ENCODE data around the gene RALGAPA2.
A peak's percentile ranks its signal among the peaks of the same experiment; 100 is the strongest.

RALGAPA2 gene

GRCh38 chr20:20702330-20703245, 9.9 kb downstream of the RALGAPA2 start:
- no peaks in the 10 kb centered on the region for H3K36me3 Mint-ChIP-seq
- no peak overlapping the region for H3K27ac Mint-ChIP-seq
- H3K4me1 Mint-ChIP-seq, result peaks cover 25% of the 10 kb centered on the region
- H3K4me3 Mint-ChIP-seq, result no peak overlapping the region
- DNase-seq (ENCODE audit: low spot score in 2 of 2), result no peak
- no peaks in the 10 kb centered on the region for H3K9me3 Mint-ChIP-seq
- ATAC-seq, result no peak

GRCh38 chr20:20699917-20700316, 12.5 kb downstream of the RALGAPA2 start:
- Mint-ChIP-seq H3K4me3 (no peak overlapping the region), H3K4me1 (peaks cover 38% of the 10 kb centered on the region), H3K36me3 (no peaks in the 10 kb centered on the region), H3K9me3 (no peaks in the 10 kb centered on the region), H3K27ac (no peak overlapping the region)
- ATAC-seq (no peak), DNase-seq (ENCODE audit: low spot score in 2 of 2) (no peak)

DNA sequence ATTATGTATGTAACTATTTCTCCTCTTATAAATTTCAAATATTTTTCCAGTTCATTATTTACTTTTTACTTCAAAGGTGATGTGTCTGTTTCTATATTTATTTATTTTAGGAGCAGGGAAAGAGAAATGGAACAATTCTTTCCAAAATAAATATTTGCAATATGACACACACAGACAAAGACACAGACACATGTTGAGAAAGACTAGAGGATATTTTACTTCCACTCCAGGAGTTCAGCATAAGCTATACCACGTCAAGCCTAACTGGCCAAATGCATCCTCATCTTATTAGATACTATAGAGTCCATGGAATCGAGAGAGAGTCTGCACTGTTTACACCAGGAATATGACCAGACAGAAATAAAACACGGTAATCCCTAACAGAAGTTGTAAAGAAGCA, 13.3 kb downstream of the RALGAPA2 start:
- no peak for DNase-seq (ENCODE audit: low spot score in 2 of 2)
- no peak for ATAC-seq
- Mint-ChIP-seq H3K27ac (no peak overlapping the region), H3K4me1 (peaks cover 36% of the 10 kb centered on the region), H3K9me3 (no peaks in the 10 kb centered on the region), H3K4me3 (no peak overlapping the region), H3K36me3 (no peaks in the 10 kb centered on the region)

DNA sequence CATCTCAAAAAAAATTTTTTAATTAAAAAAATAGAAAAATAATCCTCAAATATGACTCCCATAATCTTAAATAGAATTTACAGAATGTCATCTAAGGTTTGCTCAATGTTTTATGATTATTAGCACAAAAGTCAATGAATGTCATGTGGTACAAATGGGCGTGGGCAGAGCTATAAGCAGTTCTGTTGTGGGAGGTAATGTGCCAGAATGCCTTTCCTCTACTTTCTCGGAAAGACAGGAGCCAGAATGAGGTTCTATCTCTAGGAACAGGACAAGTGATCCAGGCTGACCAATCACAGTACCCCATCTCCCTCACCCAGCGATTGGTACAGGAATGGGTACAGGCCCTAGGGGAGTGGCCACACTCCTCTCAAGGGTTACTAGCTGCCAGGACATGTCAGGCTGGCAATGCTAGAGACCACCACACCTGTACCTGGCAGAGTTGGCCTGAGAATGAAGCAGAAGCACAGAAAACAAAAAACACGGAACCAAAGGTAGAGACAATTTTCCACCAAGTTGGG, 15.1 kb downstream of the RALGAPA2 start:
- no peaks in the 10 kb centered on the region for H3K36me3 Mint-ChIP-seq
- no peak overlapping the region for H3K4me3 Mint-ChIP-seq
- peaks cover 31% of the 10 kb centered on the region for H3K4me1 Mint-ChIP-seq
- no peak overlapping the region for H3K27ac Mint-ChIP-seq
- DNase-seq (ENCODE audit: low spot score in 2 of 2), result no peak
- no peaks in the 10 kb centered on the region for H3K9me3 Mint-ChIP-seq
- ATAC-seq, result no peak

DNA sequence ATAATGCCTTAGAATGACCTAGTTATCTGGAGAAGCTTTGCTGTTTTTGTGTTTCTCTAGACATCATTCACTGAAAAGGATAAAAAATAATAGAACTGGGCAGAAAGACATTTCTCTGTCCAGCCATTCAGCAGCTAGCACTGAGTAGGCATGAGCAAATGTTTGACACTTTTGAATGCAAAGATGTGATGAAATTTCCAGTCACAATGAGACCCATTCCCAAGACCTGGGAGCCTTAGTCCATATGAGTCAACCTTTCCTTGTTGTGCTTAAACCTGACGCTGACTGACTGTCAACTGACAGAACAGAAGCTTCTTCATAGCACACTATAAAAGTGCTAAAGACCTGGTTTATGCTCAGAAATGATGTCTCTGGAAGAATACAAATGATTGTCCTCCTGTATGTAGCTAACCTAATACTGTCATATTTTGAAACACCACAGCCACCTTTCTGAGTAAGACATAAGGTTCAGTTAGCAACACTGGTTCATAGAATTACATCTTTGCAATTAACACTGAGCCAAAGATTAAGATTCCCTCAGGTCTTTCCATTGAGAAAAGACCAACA, 17.1 kb downstream of the RALGAPA2 start:
- Mint-ChIP-seq H3K4me1 (peaks cover 25% of the 10 kb centered on the region), H3K36me3 (no peaks in the 10 kb centered on the region), H3K9me3 (no peaks in the 10 kb centered on the region), H3K4me3 (no peak overlapping the region), H3K27ac (no peak overlapping the region)
- DNase-seq (ENCODE audit: low spot score in 2 of 2) (no peak), ATAC-seq (no peak)

- H3K4me1 Mint-ChIP-seq, result peaks cover 25% of the 10 kb centered on the region
- H3K4me3 Mint-ChIP-seq, result no peak overlapping the region
- DNase-seq (ENCODE audit: low spot score in 2 of 2), result no peak
- H3K9me3 Mint-ChIP-seq, result no peaks in the 10 kb centered on the region
- no peaks in the 10 kb centered on the region for H3K36me3 Mint-ChIP-seq
- ATAC-seq, result no peak
- no peak overlapping the region for H3K27ac Mint-ChIP-seq
Observed at GRCh38 chr20:20694591-20694990, 17.9 kb downstream of the RALGAPA2 start.

DNA sequence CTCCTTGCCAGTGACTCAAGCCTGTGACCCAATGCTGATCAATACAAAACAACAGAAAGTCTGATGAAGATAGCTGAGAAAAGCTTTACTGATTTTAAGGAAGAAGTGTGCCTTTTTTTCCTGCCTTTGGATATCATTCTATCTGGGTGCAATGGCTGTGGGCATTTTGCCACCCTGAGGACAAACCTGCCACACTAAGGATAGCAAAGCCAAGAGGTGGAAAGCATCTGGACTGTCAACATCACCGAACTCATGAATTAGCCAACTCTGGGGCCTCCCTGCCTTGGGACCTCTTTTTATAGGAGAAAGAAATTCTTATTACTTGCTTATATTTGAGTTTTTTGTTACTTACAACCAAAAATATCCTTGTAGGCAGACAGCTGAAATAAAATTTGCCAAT, 19.9 kb downstream of the RALGAPA2 start:
- ATAC-seq (no peak), DNase-seq (ENCODE audit: low spot score in 2 of 2) (no peak)
- Mint-ChIP-seq H3K27ac (no peak overlapping the region), H3K9me3 (no peaks in the 10 kb centered on the region), H3K36me3 (no peaks in the 10 kb centered on the region), H3K4me1 (peaks cover 23% of the 10 kb centered on the region), H3K4me3 (no peak overlapping the region)

- Mint-ChIP-seq H3K4me3 (no peak overlapping the region), H3K27ac (no peak overlapping the region)
Observed at GRCh38 chr20:20691477-20692235, 20.8 kb downstream of the RALGAPA2 start.

GRCh38 chr20:20690676-20691476, 21.6 kb downstream of the RALGAPA2 start:
- H3K9me3 Mint-ChIP-seq, result no peaks in the 10 kb centered on the region
- no peak overlapping the region for H3K4me3 Mint-ChIP-seq
- H3K36me3 Mint-ChIP-seq, result no peaks in the 10 kb centered on the region
- DNase-seq (ENCODE audit: low spot score in 2 of 2) (no peak), ATAC-seq (no peak)
- H3K4me1 Mint-ChIP-seq, result peaks cover 21% of the 10 kb centered on the region
- no peak overlapping the region for H3K27ac Mint-ChIP-seq

More at GRCh38 chr20:20691477-20692235, 20.8 kb downstream of the RALGAPA2 start:
- Mint-ChIP-seq H3K36me3 (no peaks in the 10 kb centered on the region), H3K4me1 (peaks cover 27% of the 10 kb centered on the region), H3K9me3 (no peaks in the 10 kb centered on the region)
- ATAC-seq (no peak), DNase-seq (ENCODE audit: low spot score in 2 of 2) (no peak)

- DNase-seq (ENCODE audit: low spot score in 2 of 2) (no peak), ATAC-seq (no peak)
- H3K9me3 Mint-ChIP-seq, result no peaks in the 10 kb centered on the region
- H3K4me1 Mint-ChIP-seq, result peaks cover 49% of the 10 kb centered on the region
- no peak overlapping the region for H3K4me3 Mint-ChIP-seq
- H3K36me3 Mint-ChIP-seq, result no peaks in the 10 kb centered on the region
- H3K27ac Mint-ChIP-seq, result no peak overlapping the region
Observed at GRCh38 chr20:20687319-20687718, 25.1 kb downstream of the RALGAPA2 start.

- Mint-ChIP-seq H3K4me3 (no peak overlapping the region), H3K9me3 (no peaks in the 10 kb centered on the region), H3K36me3 (no peaks in the 10 kb centered on the region), H3K4me1 (peaks cover 52% of the 10 kb centered on the region), H3K27ac (peak overlapping the region; percentile 43)
- DNase-seq (ENCODE audit: low spot score in 2 of 2), result no peak
- no peak for ATAC-seq
Observed at GRCh38 chr20:20685635-20686034, 26.8 kb downstream of the RALGAPA2 start.

GRCh38 chr20:20683481-20684321, 28.7 kb downstream of the RALGAPA2 start:
- no peaks in the 10 kb centered on the region for H3K36me3 Mint-ChIP-seq
- ATAC-seq, result no peak
- H3K4me1 Mint-ChIP-seq, result peaks cover 63% of the 10 kb centered on the region
- no peaks in the 10 kb centered on the region for H3K9me3 Mint-ChIP-seq
- DNase-seq (ENCODE audit: low spot score in 2 of 2), result no peak
- peak overlapping the region; percentile 15 for H3K27ac Mint-ChIP-seq
- no peak overlapping the region for H3K4me3 Mint-ChIP-seq

DNA sequence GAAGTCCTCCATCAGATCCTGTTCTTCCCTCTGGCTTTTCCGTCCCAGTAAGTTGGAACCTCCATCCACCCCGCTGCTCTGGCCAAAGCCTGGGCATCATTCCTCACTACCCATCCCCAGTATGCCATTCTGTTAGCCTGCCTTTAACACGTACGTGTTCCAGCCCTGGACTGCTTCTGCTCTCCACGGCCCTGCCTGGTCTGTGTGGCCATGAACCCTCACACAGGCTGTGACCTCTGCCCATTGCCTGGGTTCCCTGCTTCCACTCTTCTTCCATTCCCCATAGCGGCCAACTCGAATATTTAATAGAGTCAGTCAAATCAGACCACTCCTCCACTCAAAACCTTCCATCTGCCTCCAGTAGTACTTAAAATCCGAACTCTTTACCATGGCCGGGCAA, 29.4 kb downstream of the RALGAPA2 start:
- H3K27ac Mint-ChIP-seq, result peak overlapping the region; percentile 15
- DNase-seq (ENCODE audit: low spot score in 2 of 2), result no peak
- no peaks in the 10 kb centered on the region for H3K36me3 Mint-ChIP-seq
- no peak for ATAC-seq
- H3K4me1 Mint-ChIP-seq, result peaks cover 68% of the 10 kb centered on the region
- H3K9me3 Mint-ChIP-seq, result no peaks in the 10 kb centered on the region
- H3K4me3 Mint-ChIP-seq, result no peak overlapping the region

DNA sequence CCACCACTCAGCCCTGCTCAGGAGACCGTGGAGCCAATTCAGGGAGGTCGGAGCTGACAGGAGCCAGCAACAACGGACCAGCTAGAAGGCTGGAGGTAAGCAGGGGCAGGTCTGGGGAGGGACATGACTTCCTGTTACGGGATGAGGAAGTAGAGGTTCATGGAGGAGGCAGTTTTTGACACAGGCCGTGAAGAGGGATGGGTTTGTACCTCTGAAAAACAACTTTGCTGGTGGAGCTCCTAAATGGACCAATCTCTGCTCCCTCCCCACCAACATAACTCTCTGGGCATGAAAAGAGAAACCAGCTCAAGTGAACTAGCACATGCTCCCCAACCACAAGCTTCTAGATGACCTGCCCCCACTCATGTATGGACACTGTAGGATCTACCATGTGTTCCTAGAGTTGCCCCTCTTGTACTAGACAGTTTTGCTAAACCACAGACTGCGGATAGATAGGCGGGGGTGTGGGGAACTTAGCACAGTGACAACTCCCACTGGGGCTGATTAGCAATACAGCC, 31.4 kb downstream of the RALGAPA2 start:
- H3K4me1 Mint-ChIP-seq, result peaks cover 61% of the 10 kb centered on the region
- no peaks in the 10 kb centered on the region for H3K36me3 Mint-ChIP-seq
- ATAC-seq (no peak), DNase-seq (ENCODE audit: low spot score in 2 of 2) (no peak)
- H3K4me3 Mint-ChIP-seq, result no peak overlapping the region
- no peaks in the 10 kb centered on the region for H3K9me3 Mint-ChIP-seq
- H3K27ac Mint-ChIP-seq, result no peak overlapping the region

All from stimulated activated effector memory CD8-positive, alpha-beta T cell treated with anti-CD3 and anti-CD28 coated beads, Interleukin-12 subunit alpha, Interleukin-12 subunit beta, amount 100 ng/mL, for 72 hours (primary cell).